Ovary (tissue), 3 donors: ENCODE measurements around the gene MADD.

Experiments used
- CTCF ChIP-seq, 3 donors: fragments of 450-650 bp in 2 of 3; fragments of 200-600 bp in 1 of 3; IDR thresholded peaks; one replicate each; pipeline versions ENCODE4 v1.5.1 to v1.8.0; 2016 to 2022; ENCODE audit warnings: antibody characterized with exemption in 3 of 3, mild to moderate bottlenecking in 1 of 3
- POLR2A ChIP-seq: fragments of 450-650 bp; IDR thresholded peaks from one replicate; pipeline ENCODE4 v1.6.1; 2017; ENCODE audit warnings: antibody characterized with exemption, mild to moderate bottlenecking, moderate library complexity
- donor health status: DM: no; HTN: no; CAD: no.

GRCh38 chr11:47284151-47284550 is 14.2 kb downstream of the MADD start:
- TF ChIP-seq CTCF (IDR thresholded peaks at IDR 0.05) (no peak), POLR2A (no peak)
